ENCODE results near the gene STK32C.

GRCh38 chr10:132306864-132307751 lies 642 bp downstream of the STK32C start:
- TF ChIP-seq, protein P1, sequence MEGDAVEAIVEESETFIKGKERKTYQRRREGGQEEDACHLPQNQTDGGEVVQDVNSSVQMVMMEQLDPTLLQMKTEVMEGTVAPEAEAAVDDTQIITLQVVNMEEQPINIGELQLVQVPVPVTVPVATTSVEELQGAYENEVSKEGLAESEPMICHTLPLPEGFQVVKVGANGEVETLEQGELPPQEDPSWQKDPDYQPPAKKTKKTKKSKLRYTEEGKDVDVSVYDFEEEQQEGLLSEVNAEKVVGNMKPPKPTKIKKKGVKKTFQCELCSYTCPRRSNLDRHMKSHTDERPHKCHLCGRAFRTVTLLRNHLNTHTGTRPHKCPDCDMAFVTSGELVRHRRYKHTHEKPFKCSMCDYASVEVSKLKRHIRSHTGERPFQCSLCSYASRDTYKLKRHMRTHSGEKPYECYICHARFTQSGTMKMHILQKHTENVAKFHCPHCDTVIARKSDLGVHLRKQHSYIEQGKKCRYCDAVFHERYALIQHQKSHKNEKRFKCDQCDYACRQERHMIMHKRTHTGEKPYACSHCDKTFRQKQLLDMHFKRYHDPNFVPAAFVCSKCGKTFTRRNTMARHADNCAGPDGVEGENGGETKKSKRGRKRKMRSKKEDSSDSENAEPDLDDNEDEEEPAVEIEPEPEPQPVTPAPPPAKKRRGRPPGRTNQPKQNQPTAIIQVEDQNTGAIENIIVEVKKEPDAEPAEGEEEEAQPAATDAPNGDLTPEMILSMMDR (IDR thresholded peaks at IDR 0.05): no peak
- TF ChIP-seq POLR2A (IDR thresholded peaks at IDR 0.05) (no peak), EP300 (IDR thresholded peaks at IDR 0.05) (no peak)

All from tibial nerve (tissue), 4 donors.